Neutrophil (primary cell): ENCODE data around the gene CREG1.

Experiments used
- H3K27ac ChIP-seq: fragments of 200-600 bp; sonication (generic); 2 replicates; pipeline ENCODE4 v1.5.1; 2016; ENCODE audit warnings: mild to moderate bottlenecking, moderate library complexity
- H3K27me3 ChIP-seq: fragments of 200-600 bp; sonication (generic); 2 replicates; pipeline ENCODE4 v1.6.0; 2016; ENCODE audit warnings: mild to moderate bottlenecking
- H3K36me3 ChIP-seq: fragments of 200-600 bp; sonication (generic); 2 replicates; pipeline ENCODE4 v1.5.1; 2017
- H3K4me1 ChIP-seq, 2 experiments: fragments of 200-600 bp in 1 of 2; sonication (generic) in 1 of 2; 1 replicate in 1 of 2; 2 replicates in 1 of 2; pipeline versions ENCODE4 v1.5.1 to v1.6.1; 2013 to 2016; ENCODE audit warnings: low read depth in 1 of 2, low read length in 1 of 2, mild to moderate bottlenecking in 1 of 2, moderate library complexity in 1 of 2; ENCODE audit not compliant: control insufficient read depth in 1 of 2, insufficient read depth in 1 of 2
- H3K4me3 ChIP-seq, 2 experiments: fragments of 200-600 bp in 1 of 2; sonication (generic) in 1 of 2; 1 replicate in 1 of 2; 2 replicates in 1 of 2; pipeline ENCODE4 v1.5.1; 2013 to 2016; ENCODE audit warnings: low read depth in 1 of 2, low read length in 1 of 2, mild to moderate bottlenecking in 1 of 2, moderate library complexity in 1 of 2
- H3K9me3 ChIP-seq: fragments of 200-600 bp; sonication (generic); 2 replicates; pipeline ENCODE4 v1.5.1; 2016
- CTCF ChIP-seq: fragments of 200-600 bp; sonication (generic); IDR thresholded peaks from 2 replicates; pipeline ENCODE4 v1.5.1; 2016; ENCODE audit warnings: antibody characterized with exemption

Gene CREG1

GRCh38 chr1:167542109-167543032, 11.2 kb downstream of the CREG1 start:
- no peak for TF ChIP-seq CTCF
- no peak overlapping the region for H3K4me3 ChIP-seq
- H3K4me1 ChIP-seq: peaks cover 30 to 36% of the 10 kb centered on the region in 2 experiments
- H3K36me3 ChIP-seq: no peaks in the 10 kb centered on the region
- H3K9me3 ChIP-seq: no peaks in the 10 kb centered on the region
- no peaks in the 10 kb centered on the region for H3K27me3 ChIP-seq
- peak overlapping the region; percentile 67 for H3K27ac ChIP-seq

GRCh38 chr1:167541610-167542009, 12.0 kb downstream of the CREG1 start:
- no peak for TF ChIP-seq CTCF
- no peaks in the 10 kb centered on the region for H3K27me3 ChIP-seq
- H3K9me3 ChIP-seq: no peaks in the 10 kb centered on the region
- peak overlapping the region; percentile 67 for H3K27ac ChIP-seq
- H3K4me1 ChIP-seq: peaks cover 26 to 32% of the 10 kb centered on the region in 2 experiments
- no peak overlapping the region for H3K4me3 ChIP-seq
- H3K36me3 ChIP-seq: no peaks in the 10 kb centered on the region

- Histone ChIP-seq H3K36me3 (no peaks in the 10 kb centered on the region), H3K4me1 (peaks cover 26 to 32% of the 10 kb centered on the region in 2 experiments), H3K27me3 (no peaks in the 10 kb centered on the region), H3K9me3 (no peaks in the 10 kb centered on the region), H3K4me3 (no peak overlapping the region), H3K27ac (peak overlapping the region; percentile 67)
- TF ChIP-seq CTCF: no peak
These were observed 12.6 kb downstream of the CREG1 start for GRCh38 chr1:167541003-167541402.

- Histone ChIP-seq H3K27me3 (no peaks in the 10 kb centered on the region), H3K4me3 (no peak overlapping the region), H3K9me3 (no peaks in the 10 kb centered on the region), H3K4me1 (peaks cover 12 to 20% of the 10 kb centered on the region in 2 experiments), H3K36me3 (no peaks in the 10 kb centered on the region), H3K27ac (no peak overlapping the region)
- no peak for TF ChIP-seq CTCF
These were observed 14.9 kb downstream of the CREG1 start for GRCh38 chr1:167538657-167539056.

- TF ChIP-seq CTCF: peak; percentile 89
- no peaks in the 10 kb centered on the region for H3K4me1 ChIP-seq
- no peaks in the 10 kb centered on the region for H3K9me3 ChIP-seq
- no peaks in the 10 kb centered on the region for H3K36me3 ChIP-seq
- no peak overlapping the region for H3K27ac ChIP-seq
- no peaks in the 10 kb centered on the region for H3K27me3 ChIP-seq
- H3K4me3 ChIP-seq: no peak overlapping the region
These were observed 19.7 kb downstream of the CREG1 start for GRCh38 chr1:167533851-167534300.
